Measurements from ENCODE around the gene TMSB4X. TPM values are rescaled to one million over a fixed set of nuclear protein-coding genes. Genes with fewer than 3 reads are reported as not detected.
A peak's percentile ranks its signal among the peaks of the same experiment; 100 is the strongest.
"Not testable (repeated sequence)": the region's sequence is repeated elsewhere in the genome, so short reads cannot be mapped to it uniquely, and the experiment has no call there.

TMSB4X gene
- total and polyA plus RNA-seq, 8 donors: 460 to 2,276 (median 1,009) TPM

- Histone ChIP-seq H3K9me3 (no peaks in the 10 kb centered on the region), H3K27ac (peak overlapping the region in 2 of 4 donors; percentile 14 to 44), H3K4me1 (peaks cover 0 to 15% (median 0%) of the 10 kb centered on the region in 3 donors), H3K4me3 (no peak overlapping the region), H3K27me3 (no peaks in the 10 kb centered on the region), H3K36me3 (no peaks in the 10 kb centered on the region)
- FAIRE-seq: peak; percentile 29
- DNase-seq: peak in 1 of 6 donors; percentile 41
- intact Hi-C loops (cut with DNase I): no loop called here
- WGBS, 2 donors: 31 to 49% methylated on average over 8 of the region's 8 CpGs
- peak; percentile 47 to 74 (median 68) for ATAC-seq
- TF ChIP-seq, protein P1, sequence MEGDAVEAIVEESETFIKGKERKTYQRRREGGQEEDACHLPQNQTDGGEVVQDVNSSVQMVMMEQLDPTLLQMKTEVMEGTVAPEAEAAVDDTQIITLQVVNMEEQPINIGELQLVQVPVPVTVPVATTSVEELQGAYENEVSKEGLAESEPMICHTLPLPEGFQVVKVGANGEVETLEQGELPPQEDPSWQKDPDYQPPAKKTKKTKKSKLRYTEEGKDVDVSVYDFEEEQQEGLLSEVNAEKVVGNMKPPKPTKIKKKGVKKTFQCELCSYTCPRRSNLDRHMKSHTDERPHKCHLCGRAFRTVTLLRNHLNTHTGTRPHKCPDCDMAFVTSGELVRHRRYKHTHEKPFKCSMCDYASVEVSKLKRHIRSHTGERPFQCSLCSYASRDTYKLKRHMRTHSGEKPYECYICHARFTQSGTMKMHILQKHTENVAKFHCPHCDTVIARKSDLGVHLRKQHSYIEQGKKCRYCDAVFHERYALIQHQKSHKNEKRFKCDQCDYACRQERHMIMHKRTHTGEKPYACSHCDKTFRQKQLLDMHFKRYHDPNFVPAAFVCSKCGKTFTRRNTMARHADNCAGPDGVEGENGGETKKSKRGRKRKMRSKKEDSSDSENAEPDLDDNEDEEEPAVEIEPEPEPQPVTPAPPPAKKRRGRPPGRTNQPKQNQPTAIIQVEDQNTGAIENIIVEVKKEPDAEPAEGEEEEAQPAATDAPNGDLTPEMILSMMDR (IDR thresholded peaks at IDR 0.05): no peak
These were observed 38.6 kb downstream of the TMSB4X start for GRCh38 chrX:13013363-13014110.

- intact Hi-C loops (cut with DNase I): no loop called here
These were observed 39.5 kb downstream of the TMSB4X start for GRCh38 chrX:13014111-13015096.

GRCh38 chrX:13015536-13016236 lies 40.8 kb downstream of the TMSB4X start:
- Histone ChIP-seq H3K4me3 (no peak overlapping the region), H3K36me3 (no peaks in the 10 kb centered on the region), H3K4me1 (peaks cover 0 to 10% (median 0%) of the 10 kb centered on the region in 3 donors), H3K9me3 (no peaks in the 10 kb centered on the region), H3K27ac (no peak overlapping the region), H3K27me3 (no peaks in the 10 kb centered on the region)
- intact Hi-C loops (cut with DNase I): no loop called here
- TF ChIP-seq, protein P1 (IDR thresholded peaks at IDR 0.05): no peak
- DNase-seq (no peak), FAIRE-seq (peak; percentile 13), ATAC-seq (peak in 3 of 4 donors; percentile 14 to 54 (median 46))
- 72 to 87% methylated on average over 3 of the region's 3 CpGs for whole genome bisulfite sequencing, 2 donors

More at GRCh38 chrX:13014111-13015096, 39.5 kb downstream of the TMSB4X start:
- DNase-seq (no peak), ATAC-seq (no peak), FAIRE-seq (no peak)
- TF ChIP-seq, protein P1 (IDR thresholded peaks at IDR 0.05): no peak
- peak overlapping the region in 2 of 4 donors; percentile 14 to 44 for H3K27ac ChIP-seq
- H3K9me3 ChIP-seq: no peaks in the 10 kb centered on the region
- H3K4me1 ChIP-seq: peaks cover 0 to 13% (median 0%) of the 10 kb centered on the region in 3 donors
- H3K36me3 ChIP-seq: no peaks in the 10 kb centered on the region
- H3K27me3 ChIP-seq: no peaks in the 10 kb centered on the region
- 30% methylated on average over 7 of the region's 7 CpGs for WGBS, 2 donors
- no peak overlapping the region for H3K4me3 ChIP-seq

GRCh38 chrX:13016731-13017130 lies 41.8 kb downstream of the TMSB4X start:
- H3K36me3 ChIP-seq; H3K27ac ChIP-seq; H3K4me1 ChIP-seq; FAIRE-seq; DNase-seq; intact Hi-C loops (cut with DNase I); H3K27me3 ChIP-seq; H3K9me3 ChIP-seq; H3K4me3 ChIP-seq: not testable (repeated sequence)
- 82 to 91% methylated on average over 6 of the region's 6 CpGs for WGBS, 2 donors
- peak in 1 of 4 donors; percentile 20 for ATAC-seq

DNA sequence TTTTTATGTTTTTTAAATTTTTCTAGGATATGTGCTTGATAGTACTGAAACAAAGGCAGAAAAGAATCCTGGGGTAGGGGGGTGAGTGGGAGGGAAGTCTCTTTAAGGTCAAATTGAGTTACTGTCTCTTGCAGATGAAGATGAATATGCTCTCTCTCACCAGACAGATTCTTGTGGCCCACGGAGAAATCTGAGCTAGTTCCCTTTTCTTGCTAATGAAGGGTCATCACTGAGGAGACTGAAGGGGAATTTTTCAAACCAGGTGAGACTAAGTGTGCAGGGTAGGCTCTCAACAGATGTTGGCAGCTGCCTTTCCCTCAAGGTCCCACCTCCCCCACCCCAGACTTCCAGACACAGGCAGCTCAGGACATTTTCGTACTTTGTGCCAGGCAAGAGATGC lies 48.0 kb downstream of the TMSB4X start:
- Histone ChIP-seq H3K27ac (no peak overlapping the region), H3K36me3 (no peaks in the 10 kb centered on the region), H3K4me1 (no peaks in the 10 kb centered on the region), H3K4me3 (no peak overlapping the region), H3K27me3 (no peaks in the 10 kb centered on the region), H3K9me3 (no peaks in the 10 kb centered on the region)
- intact Hi-C loops (cut with DNase I): no loop called here
- ATAC-seq (no peak), FAIRE-seq (no peak), DNase-seq (no peak)
- TF ChIP-seq, protein P1 (IDR thresholded peaks at IDR 0.05): no peak
- WGBS, 2 donors: 62% methylated on average over 2 of the region's 2 CpGs

All from pancreas (tissue), 10 donors.